NCI-H187 treated with DMSO at 0.1 percent for 48 hours (cell line): ENCODE results near the gene ZNF302.
A peak's percentile ranks its signal among the peaks of the same experiment; 100 is the strongest.
"Not testable (repeated sequence)": the region's sequence is repeated elsewhere in the genome, so short reads cannot be mapped to it uniquely, and the experiment has no call there.

ENCODE experiments used
- DNase-seq: peaks from one replicate; lab custom pipeline; 2025; lab: John Stamatoyannopoulos, UW

Gene ZNF302

DNA sequence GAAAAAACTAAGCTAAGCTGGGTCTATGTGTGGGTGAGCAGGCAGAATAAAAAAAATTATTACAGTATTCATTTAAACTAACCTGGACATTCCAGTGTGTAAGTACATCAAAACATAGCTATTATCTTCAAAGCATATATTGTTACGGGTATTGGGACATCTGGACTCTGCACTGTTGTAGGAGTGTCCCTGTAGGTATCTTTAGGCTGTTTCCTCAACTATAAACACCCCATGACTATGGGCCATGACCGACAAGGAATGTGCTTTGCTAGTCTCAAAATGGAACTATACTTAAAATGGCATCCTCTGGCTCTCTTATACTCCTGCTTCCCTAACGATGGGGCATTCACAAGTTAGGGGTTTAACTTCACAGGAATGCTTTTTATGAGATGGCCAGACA, 3.9 kb upstream of the ZNF302 start:
- no peak for DNase-seq

DNA sequence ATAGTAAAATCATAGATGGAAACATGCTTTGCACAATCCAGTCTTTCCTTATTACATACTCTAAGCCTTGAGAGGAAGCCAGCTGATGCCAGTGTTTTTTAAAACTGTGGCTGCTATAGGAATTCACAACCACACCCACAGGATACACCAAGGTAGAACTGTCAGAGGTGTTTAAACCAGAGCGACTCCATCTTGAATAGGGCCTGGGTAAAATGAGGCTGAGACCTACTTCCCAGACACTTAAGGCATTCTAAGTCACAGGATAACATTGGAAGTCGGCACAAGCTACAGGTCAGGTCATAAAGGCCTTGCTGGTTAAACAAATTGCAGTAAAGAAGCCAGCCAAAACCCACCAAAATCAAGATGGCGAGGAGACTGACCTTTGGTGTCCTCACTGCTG, 2.2 kb upstream of the ZNF302 start:
- DNase-seq = no peak

DNA sequence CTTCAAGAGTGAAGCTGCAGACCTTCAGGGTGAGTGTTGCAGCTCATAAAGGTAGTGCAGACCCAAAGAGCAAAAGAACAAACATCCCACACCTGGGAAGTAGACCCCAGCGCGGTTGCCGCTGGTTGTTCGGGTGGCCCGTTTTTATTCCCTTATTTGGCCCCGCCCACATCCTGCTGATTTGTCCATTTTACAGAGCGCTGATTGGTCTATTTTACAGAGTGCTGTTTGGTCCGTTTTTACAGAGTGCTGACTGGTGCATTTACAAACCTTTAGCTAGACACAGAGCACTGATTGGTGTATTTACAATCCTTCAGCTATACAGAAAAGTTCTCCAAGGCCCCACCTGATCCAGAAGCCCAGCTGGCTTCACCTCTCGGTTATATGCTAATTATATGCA, 1.6 kb upstream of the ZNF302 start:
- no peak for DNase-seq

DNA sequence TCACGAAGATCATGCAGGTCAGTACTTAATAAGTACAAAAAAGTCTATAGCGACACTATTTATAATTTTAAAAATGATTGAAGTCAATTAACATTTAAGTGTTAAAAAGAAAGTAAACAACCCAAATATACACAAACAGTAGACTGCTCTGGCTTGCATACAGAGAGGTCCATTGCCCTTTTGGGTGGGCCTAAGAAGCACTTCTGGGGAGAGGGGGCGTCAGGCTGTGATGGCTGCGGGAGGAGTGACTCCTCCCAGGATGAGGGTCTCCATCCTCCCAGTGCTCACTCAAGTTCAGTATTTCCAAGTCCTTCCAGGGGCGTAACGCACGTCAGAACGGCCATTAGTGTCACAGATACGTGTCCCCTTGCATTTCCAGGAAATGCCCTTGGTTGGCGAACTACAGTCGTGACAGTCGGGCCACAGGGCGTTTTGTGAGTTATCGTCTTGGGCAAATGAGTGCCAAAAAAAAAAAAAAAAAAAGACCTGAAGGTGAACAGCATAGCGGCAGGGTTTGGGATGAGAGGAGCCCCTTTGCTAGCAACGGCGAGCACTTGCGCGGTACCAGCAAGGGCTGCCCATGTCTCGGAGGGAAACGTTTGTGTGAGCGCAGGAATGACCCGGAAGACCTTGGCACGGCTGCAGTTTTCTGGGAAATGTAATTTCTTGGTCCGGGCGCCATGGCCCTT, 637 bp upstream of the ZNF302 start, which contains the start of gene SCGB2B2:
TSS of gene SCGB2B2 (minus strand) at position 463 of the 689 bp plus-strand sequence. CDS start 82,596 bp downstream, outside the sequence.
- peak; percentile 69 for DNase-seq

DNA sequence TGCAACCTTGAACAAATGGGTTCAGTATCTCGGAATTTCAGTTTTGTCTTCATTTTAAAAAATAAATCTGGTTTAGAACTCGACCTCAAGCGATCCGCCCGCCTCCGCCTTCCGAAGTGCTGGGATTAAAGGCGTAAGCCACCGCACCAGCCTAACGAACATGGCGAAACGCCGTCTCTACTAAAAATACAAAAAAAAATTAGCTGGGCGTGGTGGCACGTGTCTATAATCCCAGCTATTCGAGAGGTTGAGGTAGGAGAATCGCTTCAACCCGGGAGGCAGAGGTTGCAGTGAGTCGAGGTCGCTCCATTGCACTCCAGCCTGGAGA, 571 bp downstream of the ZNF302 start:
- DNase-seq = no peak

DNA sequence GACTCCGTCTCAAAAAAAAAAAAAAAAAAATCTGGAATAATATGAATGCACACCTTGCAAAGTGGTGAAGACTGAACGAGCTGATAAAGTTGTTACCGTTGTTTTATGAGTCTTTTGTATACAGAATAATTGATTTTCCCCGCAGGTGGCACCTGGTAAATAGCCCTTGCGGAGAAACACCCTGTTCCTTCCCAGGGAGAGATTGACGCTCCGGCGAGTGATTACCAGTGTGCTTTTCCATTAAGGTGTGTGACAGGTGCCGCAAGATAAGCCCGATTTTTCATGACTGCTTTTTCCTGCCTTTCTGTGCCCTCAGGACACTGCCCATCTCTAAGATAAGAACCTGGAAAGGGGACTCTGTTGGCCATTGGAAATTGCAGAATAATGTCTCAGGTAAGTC, 943 bp downstream of the ZNF302 start:
- no peak for DNase-seq

DNA sequence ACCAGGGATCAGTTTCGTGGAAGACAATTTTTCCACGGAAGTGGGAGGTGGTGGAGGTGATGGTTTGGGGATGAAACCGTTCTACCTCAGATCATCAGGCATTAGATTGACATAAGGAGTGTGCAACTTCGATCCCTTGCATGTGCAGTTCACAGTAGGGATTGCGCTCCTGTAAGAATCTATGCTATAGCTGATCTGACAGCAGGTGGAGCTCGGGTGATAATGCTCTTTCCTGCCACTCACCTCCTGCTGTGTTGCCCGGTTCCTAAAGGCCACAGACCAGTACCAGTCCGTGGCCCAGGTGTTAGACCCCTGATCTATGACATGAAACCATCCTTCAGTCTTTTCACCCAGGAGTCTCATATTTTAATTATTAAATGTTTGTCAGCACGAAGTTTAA, 4.0 kb downstream of the ZNF302 start:
- no peak for DNase-seq

DNA sequence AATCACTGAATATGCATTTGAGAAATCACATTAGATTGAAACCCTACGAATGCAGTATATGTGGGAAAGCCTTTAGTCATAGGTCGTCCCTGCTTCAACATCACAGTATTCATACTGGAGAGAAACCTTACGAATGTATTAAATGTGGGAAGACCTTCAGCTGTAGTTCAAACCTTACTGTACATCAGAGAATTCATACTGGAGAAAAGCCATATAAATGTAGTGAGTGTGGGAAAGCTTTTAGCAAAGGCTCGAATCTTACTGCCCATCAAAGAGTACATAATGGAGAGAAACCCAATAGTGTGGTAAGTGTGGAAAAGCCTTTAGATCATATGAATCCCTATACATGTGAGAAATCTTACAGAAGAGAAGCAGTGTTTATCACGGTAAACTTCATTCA, 7.8 kb downstream of the ZNF302 start:
- not testable (repeated sequence) for DNase-seq

DNA sequence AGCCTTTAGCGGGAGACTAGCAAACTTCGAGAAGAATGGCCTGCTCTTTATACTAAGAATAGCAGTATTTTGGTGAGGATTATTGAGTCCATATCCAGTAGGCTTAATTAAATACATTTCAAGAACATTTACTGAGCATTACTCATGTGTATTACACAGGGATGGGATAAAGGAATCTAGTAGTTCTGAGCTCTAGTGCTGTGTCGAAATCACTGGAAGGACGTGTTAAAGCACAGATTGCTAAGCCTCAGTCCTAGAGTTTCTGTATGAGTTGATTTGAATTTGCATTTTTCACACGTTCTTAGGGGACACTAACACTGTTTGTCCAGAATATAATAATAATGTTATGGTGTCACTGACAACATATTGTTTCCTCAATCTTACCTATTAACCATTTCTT, 9.0 kb downstream of the ZNF302 start:
- no peak for DNase-seq

DNA sequence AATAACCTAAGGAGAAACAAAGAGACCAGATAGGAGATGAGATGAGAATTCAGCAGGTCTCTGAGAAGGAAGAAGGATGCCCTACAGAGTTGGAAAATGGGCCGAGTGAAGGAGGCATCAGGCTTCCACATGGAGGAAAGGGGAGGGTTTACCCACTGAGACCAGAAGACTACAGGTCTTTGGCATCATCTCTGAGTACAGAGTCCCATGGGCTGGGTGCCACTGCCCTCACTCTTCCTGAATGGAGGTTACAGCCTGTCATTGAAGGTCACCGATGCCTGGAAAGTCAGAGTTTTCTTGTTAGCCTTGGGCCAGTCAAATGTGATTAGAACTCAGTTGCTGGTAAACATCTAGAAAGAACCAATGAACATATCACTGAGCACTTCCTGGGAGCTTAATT, 9.9 kb downstream of the ZNF302 start:
- DNase-seq = no peak

DNA sequence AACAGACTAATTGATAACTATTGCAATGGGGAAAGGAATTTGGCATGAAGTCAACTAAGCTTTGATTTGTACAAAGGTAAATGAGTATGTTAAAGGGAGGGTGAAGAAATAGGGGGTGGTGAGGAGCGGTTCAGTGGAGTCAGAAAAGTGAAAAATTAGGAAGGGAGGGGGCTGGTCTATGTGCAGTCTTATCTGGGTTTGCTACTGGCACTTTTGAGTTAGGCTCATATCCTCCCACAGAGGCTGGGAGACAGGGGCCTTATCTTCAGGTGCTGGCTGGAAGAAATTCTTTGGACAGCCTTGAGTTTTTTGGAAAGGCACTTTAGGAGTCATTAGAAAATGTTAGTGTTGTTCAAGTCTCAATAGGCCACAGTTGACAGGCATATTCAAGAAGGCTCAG, 11.1 kb downstream of the ZNF302 start:
- no peak for DNase-seq

DNA sequence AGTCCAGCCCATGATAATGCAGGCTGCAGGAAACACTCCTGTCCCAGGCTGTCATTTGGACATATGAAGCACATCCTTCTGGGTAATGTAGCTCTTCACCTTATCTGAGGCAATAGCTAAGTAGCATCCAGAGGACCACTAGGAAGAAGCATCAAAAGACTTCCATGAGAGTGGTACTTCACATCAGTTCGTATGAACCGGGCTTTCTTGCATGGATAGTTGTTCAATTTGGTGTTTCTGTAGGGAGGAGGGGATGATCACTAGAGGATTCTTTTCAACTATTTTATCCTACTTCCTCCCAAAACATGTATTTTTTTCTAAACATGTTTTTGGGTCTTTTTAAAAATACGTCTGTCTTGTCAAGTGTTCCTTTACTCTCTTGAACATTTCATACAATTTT, 12.9 kb downstream of the ZNF302 start:
- no peak for DNase-seq

DNA sequence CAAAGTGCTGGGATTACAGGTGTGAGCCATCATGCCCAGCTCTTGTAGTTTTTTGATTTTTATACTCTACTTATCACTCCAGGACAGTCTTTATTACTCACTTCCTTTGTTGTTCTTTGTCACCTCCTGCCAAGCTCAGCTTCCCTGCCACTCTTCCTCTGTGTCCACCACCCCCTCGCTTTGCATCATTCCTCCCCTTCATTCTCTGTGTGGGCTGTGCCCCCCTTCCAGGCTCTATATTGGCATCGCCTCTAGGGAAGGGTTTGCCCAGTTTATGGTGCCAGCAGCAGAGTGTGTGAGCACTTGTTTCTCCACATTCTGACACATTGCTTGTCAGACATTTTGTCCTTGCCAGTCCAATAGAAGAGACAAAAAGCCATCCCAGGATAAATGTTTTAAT, 15.1 kb downstream of the ZNF302 start:
- DNase-seq = no peak

DNA sequence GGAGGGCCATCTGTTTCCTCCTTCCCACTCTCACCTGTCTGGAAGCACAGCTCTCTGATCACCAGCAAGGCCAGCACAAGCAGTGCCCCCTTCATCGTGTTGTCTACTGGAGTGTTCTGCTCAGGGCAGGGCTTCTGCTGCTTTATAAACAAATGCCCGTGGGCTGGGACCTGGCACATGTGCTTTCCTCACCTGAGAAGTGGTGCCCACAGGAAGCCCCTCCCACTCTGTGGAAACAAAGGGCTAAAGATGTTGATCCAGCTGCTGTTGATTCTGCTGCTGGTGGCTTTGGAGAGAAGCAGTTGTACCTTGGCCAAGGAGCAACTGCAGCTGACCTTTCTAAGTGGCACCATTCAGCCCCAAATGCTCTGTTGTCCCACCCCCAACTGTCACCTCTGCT, 30.2 kb downstream of the ZNF302 start:
- DNase-seq = no peak

DNA sequence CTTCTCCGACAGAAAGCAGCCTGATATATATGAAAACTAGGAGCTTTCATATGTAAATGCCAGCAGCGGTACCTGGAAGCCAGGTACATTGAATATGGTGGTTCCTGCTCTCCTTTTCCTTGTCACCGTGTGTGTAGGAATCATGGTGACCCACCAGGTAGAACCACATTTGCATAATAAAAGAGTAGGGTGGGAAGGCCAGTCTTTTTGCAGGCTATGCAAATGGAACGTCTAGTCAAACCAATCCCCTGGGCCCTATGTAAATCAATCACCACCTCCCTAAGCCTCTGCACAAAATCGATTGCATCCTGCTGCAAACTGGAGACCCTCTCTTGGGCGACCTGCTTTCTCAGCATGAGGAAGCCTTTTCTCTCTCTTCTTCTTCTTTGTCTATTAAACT, 34.4 kb downstream of the ZNF302 start:
- no peak for DNase-seq

DNA sequence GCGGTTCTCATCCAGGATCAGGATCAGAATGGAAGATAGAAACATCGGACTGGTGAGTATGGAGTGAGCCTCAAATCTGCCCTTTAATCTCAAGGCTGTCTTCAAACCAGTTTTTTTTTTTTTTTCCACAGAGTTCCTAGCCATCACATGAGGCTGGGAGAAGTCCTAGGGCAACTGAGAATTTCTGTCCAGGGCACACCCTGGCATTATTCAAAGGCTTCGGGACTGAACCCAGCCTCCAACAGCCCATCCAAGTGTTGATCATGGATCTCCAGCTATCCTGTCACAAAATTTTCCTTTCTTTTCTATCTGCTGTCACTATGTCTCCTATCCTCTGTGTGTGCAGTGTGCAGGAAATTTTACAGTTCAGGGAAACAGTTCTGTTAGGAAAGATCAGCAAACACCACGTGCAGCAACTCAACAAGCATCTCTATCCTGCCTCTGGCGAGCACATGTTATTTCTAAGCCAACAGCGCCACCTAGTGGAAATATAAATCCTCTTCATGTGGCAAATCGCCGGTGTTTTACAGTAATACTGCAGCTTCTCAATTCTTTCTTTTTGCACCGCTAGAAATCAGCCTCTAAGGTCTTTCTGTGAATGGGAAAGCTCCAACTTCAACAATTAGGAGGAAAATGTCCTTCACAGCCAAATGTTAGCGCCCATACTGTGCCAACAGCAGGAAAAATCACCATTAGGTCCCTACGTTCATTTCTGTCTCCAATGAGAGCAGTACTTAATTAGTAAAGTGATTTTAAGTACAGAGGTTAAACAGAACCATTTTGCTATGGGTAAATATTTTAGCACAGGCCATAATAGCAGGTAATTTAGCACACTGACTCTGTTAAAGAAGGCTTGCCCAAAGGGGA, 35.1 kb downstream of the ZNF302 start:
- peak; percentile 2 for DNase-seq

DNA sequence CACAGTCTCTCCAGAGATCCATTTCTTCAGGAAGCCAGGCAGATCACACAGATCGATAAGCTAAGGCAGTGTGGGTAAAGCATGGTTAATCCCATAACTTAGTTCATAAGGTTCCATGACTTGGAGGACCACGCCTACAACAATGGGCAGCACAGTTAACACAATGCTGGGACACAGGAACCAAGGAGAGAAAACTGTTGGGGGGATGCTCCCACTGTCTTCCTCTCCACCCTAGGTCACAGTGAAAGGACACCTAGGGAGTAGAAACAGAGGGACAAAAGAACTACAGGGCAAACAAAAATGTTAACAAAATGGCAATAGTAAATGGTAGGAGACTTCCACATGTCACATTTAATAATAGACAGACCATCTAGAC, 35.8 kb downstream of the ZNF302 start:
- DNase-seq = no peak

DNA sequence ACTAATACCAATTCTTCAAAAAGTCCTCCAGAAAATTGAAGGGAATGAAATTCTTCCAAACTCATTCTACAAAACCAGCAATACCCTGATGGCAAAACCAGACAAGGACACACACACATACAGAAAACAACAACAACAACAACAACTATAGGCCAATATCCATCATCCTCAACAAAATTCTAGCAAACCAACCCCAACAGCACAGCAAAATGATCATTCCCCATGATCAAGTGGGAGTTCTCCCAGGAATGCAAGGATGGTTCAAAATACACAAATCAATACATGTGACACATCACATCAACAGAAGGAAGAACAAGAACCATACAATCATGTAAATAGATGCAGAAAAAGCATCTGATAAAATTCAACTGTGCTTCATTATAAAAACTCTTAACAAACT, 37.9 kb downstream of the ZNF302 start:
- no peak for DNase-seq

DNA sequence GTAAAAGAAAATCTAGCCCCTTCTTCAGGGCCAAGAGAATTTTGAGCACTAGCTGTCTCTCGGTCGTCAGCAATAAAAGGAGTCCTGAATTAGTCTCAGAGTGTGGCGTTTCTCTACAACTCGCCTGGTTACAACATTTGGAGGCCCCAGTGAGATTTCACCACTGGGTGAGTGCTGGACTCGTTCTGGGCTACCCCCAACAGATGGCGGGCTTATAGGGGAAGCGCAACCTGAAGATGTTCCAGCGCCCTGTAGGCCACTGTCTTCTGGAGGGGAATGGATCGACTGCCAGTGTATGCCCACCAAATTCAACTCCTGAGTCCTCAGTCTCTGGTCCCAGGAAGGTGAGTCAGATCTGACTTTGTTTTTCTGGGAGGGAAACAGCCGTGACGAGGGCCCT, 44.9 kb downstream of the ZNF302 start:
- DNase-seq = no peak

DNA sequence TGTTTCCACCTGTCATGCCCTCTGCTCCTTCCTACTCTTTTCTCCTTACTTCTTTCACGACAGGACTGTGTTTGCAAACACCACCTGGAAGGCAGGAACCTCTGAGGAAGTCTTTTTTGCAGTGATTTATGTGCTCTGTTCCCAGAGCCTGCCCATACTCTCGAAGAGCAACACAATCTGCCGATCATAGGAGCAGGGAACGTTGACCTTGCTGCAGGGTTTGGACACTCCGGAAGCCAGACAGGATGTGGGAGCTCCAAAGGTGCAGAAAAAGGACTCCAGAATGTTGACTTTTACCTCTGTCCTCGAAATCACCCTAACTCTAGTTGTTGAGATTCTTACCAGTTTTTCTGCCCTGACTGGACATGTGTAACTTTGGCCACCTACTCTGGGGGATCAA, 47.9 kb downstream of the ZNF302 start:
- no peak for DNase-seq

DNA sequence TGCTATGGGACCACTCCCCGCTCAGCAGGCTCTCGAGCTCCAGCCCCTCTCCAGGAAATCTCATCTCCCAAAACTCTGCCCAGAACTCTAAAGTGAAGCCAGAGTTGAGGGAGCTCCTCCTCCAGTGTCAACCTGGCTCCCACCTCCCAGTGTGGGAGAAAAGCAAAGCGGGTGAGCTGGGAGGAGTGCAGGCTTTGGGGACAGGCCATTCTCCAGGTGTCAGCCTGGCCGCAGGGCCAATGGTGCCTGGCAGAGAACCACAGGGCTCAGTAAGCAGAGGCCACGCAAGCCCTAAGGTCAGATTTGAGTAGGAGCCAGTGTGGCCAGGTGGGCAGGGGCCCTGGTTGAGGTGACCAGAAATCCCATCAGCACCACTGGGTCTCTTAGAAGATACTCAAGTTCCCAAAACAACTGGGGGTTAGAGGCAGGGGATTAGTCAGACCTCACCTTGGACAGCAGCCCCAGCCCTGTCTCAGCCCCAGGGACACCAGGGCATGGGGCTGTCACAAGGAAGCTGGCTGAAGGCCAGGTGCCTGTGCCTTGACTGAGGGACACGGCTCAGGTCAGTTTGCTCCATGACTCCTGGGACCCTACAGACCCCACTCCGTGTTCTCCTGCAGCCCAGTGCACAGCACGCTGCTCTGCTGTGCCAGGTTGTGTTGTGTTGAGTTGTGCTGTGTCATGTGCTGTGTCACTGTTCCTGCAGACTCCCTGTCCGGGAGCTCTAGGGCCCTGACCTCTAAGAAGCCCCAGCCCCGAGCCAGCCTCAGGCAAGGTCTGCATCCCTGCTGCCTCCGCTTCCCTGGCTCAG, 53.7 kb downstream of the ZNF302 start:
- DNase-seq = no peak

DNA sequence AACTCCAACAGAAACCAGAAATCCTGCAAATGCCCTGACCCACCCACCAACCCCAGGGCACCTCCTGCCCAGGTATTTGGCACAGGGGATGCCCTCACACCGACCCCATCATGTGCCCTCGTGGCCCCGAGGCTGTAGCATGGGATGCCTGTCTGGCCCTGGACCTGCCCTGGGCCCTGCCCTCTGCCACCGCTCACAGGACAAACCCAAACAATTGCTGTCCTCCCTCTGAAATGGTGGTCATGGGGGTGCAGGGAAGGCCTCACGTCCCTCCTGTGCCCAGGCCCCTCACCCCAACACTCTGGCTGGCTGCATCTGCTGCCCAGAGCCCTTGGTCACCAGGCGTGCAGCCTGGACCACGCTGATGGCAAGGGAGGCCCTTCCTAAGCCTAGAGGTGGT, 54.5 kb downstream of the ZNF302 start:
- DNase-seq = no peak
